BLaER1 treated with 17β-estradiol and CSF1 and Interleukin-3, amounts not matched to agents 10 nM and 100 nM (cell line): ENCODE data around the gene TXNDC12.
A peak's percentile ranks its signal among the peaks of the same experiment; 100 is the strongest.
"Not testable (repeated sequence)": the region's sequence is repeated elsewhere in the genome, so short reads cannot be mapped to it uniquely, and the experiment has no call there.

Experiments
- H3K27ac ChIP-seq, 11 experiments: shearing (Covaris generic); formaldehyde crosslinking; 2 replicates each; pipeline ENCODE4 v1.8.1; 2022
- H3K27me3 ChIP-seq, 11 experiments: shearing (Covaris generic); formaldehyde crosslinking; 2 replicates each; pipeline ENCODE4 v1.8.1; 2022
- H3K36me3 ChIP-seq, 11 experiments: shearing (Covaris generic); formaldehyde crosslinking; 2 replicates each; pipeline ENCODE4 v1.8.1; 2022
- H3K4me1 ChIP-seq, 10 experiments: shearing (Covaris generic); formaldehyde crosslinking; 2 replicates each; pipeline ENCODE4 v1.8.1; 2022
- H3K4me2 ChIP-seq, 11 experiments: shearing (Covaris generic); formaldehyde crosslinking; 2 replicates each; pipeline ENCODE4 v1.8.1; 2022
- H3K4me3 ChIP-seq, 10 experiments: shearing (Covaris generic); formaldehyde crosslinking; 2 replicates each; pipeline ENCODE4 v1.8.1; 2022
- H3K9ac ChIP-seq, 11 experiments: shearing (Covaris generic); formaldehyde crosslinking; 2 replicates each; pipeline ENCODE4 v1.8.1; 2022
- H3K9me3 ChIP-seq, 11 experiments: shearing (Covaris generic); formaldehyde crosslinking; replicated peaks in 1 of 11; 2 replicates each; pipeline ENCODE4 v1.8.1; 2022
- H4K20me1 ChIP-seq, 11 experiments: shearing (Covaris generic); formaldehyde crosslinking; 2 replicates each; pipeline ENCODE4 v1.8.1; 2022
- Cebpa-rat ChIP-seq, 11 experiments: shearing (Covaris generic); IDR thresholded peaks; 2 replicates each; pipeline ENCODE4 v1.8.1; 2022

TXNDC12 gene

GRCh38 chr1:52055066-52055865 is at the start of gene TXNDC12:
Gene TXNDC12, minus strand, starts transcription at chr1:52055191. Its CDS starts 95 bp downstream, at chr1:52055096.
- H3K4me2 ChIP-seq, result peak within 1 kb of the TSS; percentile 73 to 99 (median 95)
- no peaks in the 10 kb centered on the region for H3K27me3 ChIP-seq
- H3K4me3 ChIP-seq, result peak within 1 kb of the TSS; percentile 81 to 96 (median 92)
- H3K36me3 ChIP-seq, result peaks cover 29 to 47% (median 42%) of the 10 kb centered on the region in 11 experiments
- peak in 9 of 11 experiments; percentile 17 to 89 (median 60); a peak in 14 of 22 replicates for TF ChIP-seq Cebpa-rat (IDR thresholded peaks at IDR 0.05)
- peaks cover 21 to 79% (median 51%) of the 10 kb centered on the region in 11 experiments; a peak in 19 of 22 replicates for H4K20me1 ChIP-seq
- peak within 1 kb of the TSS; percentile 87 to 98 (median 97) for H3K27ac ChIP-seq
- no peaks in the 10 kb centered on the region for H3K9me3 ChIP-seq
- peaks cover 44 to 56% (median 51%) of the 10 kb centered on the region in 10 experiments for H3K4me1 ChIP-seq
- peak within 1 kb of the TSS; percentile 93 to 98 (median 95) for H3K9ac ChIP-seq

DNA sequence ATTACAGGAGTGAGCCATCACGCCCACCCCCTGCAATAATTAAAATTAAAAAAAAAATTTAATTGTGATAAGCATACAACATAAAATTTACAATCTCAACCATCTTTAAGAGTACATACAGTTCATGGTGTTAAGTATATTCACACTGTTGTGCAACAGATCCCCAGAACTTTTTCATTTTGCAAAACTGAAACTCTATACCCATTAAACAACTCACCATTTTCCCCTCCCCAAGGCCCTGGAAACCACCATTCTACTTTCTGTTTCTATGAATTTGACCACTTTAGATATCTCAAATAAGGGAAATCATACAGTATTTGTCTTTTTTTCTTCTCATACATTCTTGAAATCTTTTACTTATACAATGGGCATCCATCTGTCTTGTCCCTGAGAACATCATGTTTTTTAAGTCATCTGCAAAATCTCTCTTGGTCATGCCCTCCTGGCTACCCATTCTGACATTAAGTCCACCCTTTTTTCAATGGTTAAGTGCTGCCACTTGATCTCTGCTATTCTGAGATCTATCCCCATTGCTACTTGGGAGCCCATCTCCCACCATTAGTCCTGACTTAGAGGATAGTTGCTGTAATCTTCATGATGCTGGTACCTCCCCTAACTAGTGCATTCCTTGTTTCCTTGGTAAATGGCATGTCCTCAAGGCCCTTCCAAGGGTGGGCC is 47.5 kb upstream of the TXNDC12 start:
- no peak for TF ChIP-seq Cebpa-rat (IDR thresholded peaks at IDR 0.05)
- H4K20me1 ChIP-seq, result no peaks in the 10 kb centered on the region
- no peak overlapping the region for H3K4me2 ChIP-seq
- H3K27ac ChIP-seq, result no peak overlapping the region
- H3K4me3 ChIP-seq, result no peak overlapping the region
- H3K27me3 ChIP-seq, result no peaks in the 10 kb centered on the region
- no peaks in the 10 kb centered on the region for H3K9me3 ChIP-seq
- H3K9ac ChIP-seq, result no peak overlapping the region
- no peaks in the 10 kb centered on the region for H3K36me3 ChIP-seq
- H3K4me1 ChIP-seq, result 0 out of 20 replicates have a peak, but pooled peaks cover 0 to 4% (median 0%) of the 10 kb centered on the region in 10 experiments

GRCh38 chr1:52098139-52098871 is 43.3 kb upstream of the TXNDC12 start:
- peaks cover 0 to 3% (median 0%) of the 10 kb centered on the region in 11 experiments; a peak in 1 of 22 replicates for H3K36me3 ChIP-seq
- no peak overlapping the region for H3K27ac ChIP-seq
- H3K4me1 ChIP-seq, result peaks cover 0 to 6% (median 0%) of the 10 kb centered on the region in 10 experiments; a peak in 2 of 20 replicates
- H3K9ac ChIP-seq, result no peak overlapping the region
- TF ChIP-seq Cebpa-rat (IDR thresholded peaks at IDR 0.05), result no peak
- no peaks in the 10 kb centered on the region for H3K27me3 ChIP-seq
- no peaks in the 10 kb centered on the region for H4K20me1 ChIP-seq
- no peak overlapping the region for H3K4me3 ChIP-seq
- H3K4me2 ChIP-seq, result no peak overlapping the region
- no peaks in the 10 kb centered on the region for H3K9me3 ChIP-seq

- H3K27ac ChIP-seq, result no peak overlapping the region
- H3K36me3 ChIP-seq, result peaks cover 7 to 23% (median 15%) of the 10 kb centered on the region in 11 experiments; a peak in 21 of 22 replicates
- no peak overlapping the region for H3K9ac ChIP-seq
- peaks cover 0 to 6% (median 0%) of the 10 kb centered on the region in 10 experiments; a peak in 2 of 20 replicates for H3K4me1 ChIP-seq
- no peaks in the 10 kb centered on the region for H3K9me3 ChIP-seq
- TF ChIP-seq Cebpa-rat (IDR thresholded peaks at IDR 0.05), result no peak
- H3K4me2 ChIP-seq, result 0 out of 22 replicates have a peak overlapping the region, but pooled peaks of 1 of the 11 experiments have one; percentile 18
- no peak overlapping the region for H3K4me3 ChIP-seq
- H4K20me1 ChIP-seq, result no peaks in the 10 kb centered on the region; a peak in 2 of 22 replicates
- H3K27me3 ChIP-seq, result no peaks in the 10 kb centered on the region
Measured at GRCh38 chr1:52096216-52096615, 41.2 kb upstream of the TXNDC12 start.

DNA sequence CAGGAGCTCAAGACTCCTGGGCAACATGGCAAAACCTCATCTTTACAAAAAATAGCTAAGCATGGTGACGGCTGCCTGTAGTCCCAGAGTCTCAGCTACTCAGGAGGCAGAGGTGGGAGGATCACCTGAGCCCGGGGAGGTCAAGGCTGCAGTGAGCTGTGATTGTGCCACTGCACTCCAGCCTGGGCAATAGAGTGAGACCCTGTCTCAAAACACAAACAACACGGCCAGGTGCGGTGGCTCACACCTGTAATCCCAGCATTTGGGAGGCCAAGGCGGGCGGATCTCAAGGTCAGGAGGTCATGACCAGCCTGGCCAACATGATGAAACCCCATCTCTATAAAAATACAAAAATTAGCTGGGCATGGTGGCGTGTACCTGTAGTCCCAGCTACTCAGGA is 39.3 kb upstream of the TXNDC12 start:
- not testable (repeated sequence) for H3K27me3 ChIP-seq, H3K4me1 ChIP-seq, H3K4me3 ChIP-seq, H3K9ac ChIP-seq, H3K27ac ChIP-seq, H3K9me3 ChIP-seq, H3K4me2 ChIP-seq
- Histone ChIP-seq H4K20me1 (peaks cover 0 to 10% (median 0%) of the 10 kb centered on the region in 11 experiments; a peak in 3 of 22 replicates), H3K36me3 (peaks cover 26 to 42% (median 34%) of the 10 kb centered on the region in 11 experiments)

- H3K4me3 ChIP-seq, H3K9ac ChIP-seq, H3K27ac ChIP-seq, H3K4me1 ChIP-seq, H3K9me3 ChIP-seq, H3K4me2 ChIP-seq, H3K27me3 ChIP-seq: not testable (repeated sequence)
- Histone ChIP-seq H3K36me3 (peaks cover 82 to 99% (median 96%) of the 10 kb centered on the region in 11 experiments), H4K20me1 (peaks cover 6 to 73% (median 27%) of the 10 kb centered on the region in 11 experiments; a peak in 17 of 22 replicates)
Measured at GRCh38 chr1:52087892-52088291, 32.9 kb upstream of the TXNDC12 start.

- no peaks in the 10 kb centered on the region for H3K27me3 ChIP-seq
- no peaks in the 10 kb centered on the region for H3K9me3 ChIP-seq
- peaks cover 45 to 100% (median 82%) of the 10 kb centered on the region in 11 experiments; a peak in 21 of 22 replicates for H4K20me1 ChIP-seq
- H3K4me2 ChIP-seq, result no peak overlapping the region
- H3K4me1 ChIP-seq, result peaks cover 0 to 10% (median 0%) of the 10 kb centered on the region in 10 experiments; a peak in 3 of 20 replicates
- H3K36me3 ChIP-seq, result peaks cover 63 to 100% (median 85%) of the 10 kb centered on the region in 11 experiments
- no peak overlapping the region for H3K27ac ChIP-seq
- H3K9ac ChIP-seq, result no peak overlapping the region
- TF ChIP-seq Cebpa-rat (IDR thresholded peaks at IDR 0.05), result no peak
- no peak overlapping the region for H3K4me3 ChIP-seq
Measured at GRCh38 chr1:52080014-52080415, 25.0 kb upstream of the TXNDC12 start.

DNA sequence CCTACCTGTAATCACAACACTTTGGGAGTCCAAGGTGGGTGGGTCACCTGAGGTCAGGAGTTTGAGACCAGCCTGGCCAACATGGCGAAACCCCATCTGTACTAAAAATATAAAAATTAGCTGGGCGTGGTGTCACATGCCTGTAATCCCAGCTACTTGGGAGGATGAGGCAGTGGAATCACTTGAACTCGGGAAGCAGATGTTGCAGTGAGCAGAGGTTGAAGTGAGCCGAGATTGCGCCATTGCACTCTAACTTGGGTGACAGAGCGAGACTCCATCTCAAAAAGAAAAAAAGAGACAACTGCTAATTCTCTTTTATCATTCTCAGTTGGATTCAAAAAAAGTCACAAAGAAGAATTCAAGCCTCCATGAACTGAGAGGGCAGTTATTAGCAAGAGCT is 22.3 kb upstream of the TXNDC12 start:
- not testable (repeated sequence) for H3K9ac ChIP-seq, H3K27ac ChIP-seq, H3K9me3 ChIP-seq, H3K4me3 ChIP-seq, H3K4me2 ChIP-seq, H3K4me1 ChIP-seq, H3K27me3 ChIP-seq
- TF ChIP-seq Cebpa-rat (IDR thresholded peaks at IDR 0.05), result 0 out of 22 replicates have a peak, but pooled peaks of 1 of the 11 experiments have one; percentile 13
- Histone ChIP-seq H4K20me1 (peaks cover 50 to 100% (median 88%) of the 10 kb centered on the region in 11 experiments; a peak in 21 of 22 replicates), H3K36me3 (peaks cover 69 to 100% (median 87%) of the 10 kb centered on the region in 11 experiments)
